ENCODE measurements around the gene SPAG4.
A peak's percentile ranks its signal among the peaks of the same experiment; 100 is the strongest.

The SPAG4 gene, protein sequence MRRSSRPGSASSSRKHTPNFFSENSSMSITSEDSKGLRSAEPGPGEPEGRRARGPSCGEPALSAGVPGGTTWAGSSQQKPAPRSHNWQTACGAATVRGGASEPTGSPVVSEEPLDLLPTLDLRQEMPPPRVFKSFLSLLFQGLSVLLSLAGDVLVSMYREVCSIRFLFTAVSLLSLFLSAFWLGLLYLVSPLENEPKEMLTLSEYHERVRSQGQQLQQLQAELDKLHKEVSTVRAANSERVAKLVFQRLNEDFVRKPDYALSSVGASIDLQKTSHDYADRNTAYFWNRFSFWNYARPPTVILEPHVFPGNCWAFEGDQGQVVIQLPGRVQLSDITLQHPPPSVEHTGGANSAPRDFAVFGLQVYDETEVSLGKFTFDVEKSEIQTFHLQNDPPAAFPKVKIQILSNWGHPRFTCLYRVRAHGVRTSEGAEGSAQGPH

DNA sequence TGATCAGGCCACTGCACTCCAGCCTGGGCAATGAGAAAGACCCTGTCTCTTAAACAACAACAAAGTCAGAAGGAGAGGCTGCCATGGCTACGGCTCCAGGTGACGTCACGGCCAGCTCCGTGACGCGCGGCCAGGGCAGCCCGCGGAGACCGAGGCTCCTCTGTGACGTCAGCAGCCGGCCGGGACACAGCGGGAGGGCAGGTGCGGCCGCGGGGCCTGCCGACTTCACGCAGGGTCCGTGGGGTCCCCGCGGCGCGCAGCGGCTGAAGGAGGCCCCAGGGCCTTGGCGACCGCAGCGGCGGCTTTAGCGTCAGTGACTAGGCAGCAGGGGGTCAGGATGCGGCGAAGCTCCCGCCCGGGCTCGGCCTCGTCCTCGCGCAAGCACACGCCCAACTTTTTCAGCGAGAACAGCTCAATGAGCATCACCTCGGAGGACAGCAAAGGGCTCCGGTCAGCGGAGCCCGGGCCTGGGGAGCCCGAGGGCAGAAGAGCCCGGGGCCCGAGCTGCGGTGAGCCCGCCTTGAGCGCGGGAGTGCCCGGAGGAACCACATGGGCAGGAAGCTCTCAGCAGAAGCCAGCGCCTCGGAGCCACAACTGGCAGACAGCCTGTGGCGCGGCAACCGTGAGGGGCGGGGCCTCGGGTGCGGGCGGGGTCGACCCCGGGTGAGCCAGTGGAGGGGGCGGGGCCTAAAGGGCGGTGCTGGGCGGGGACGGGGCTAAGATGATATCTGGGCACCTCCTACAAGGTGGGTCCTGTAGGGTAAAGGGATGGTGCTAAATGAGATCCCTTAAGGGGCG is at the start of gene SPAG4:
Gene SPAG4 (plus strand): TSS at position 163 of the 798 bp plus-strand sequence. CDS start 175 bp downstream, at position 338.
- DNase-seq: peak; percentile 95 to 98

DNA sequence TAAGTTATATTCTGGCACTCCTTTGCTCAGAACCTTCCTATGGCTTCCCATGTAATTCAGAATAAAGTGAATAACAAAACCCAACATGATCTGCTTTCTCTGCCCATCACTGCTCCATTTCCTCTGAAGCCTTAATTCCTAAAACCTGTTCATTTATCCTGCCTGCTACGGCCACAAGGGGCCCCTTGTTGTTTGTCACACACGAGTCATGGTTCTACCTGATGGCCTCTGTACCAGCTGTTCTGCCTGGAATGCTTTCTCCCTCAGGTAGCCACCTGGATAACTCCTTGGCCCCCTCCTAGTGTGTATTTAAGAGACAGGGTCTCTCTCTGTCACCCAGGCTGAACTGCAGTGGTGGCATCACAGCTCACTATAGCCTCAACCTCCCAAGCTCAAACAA is 47.0 kb upstream of the SPAG4 start:
- peak; percentile 10 for DNase-seq

DNA sequence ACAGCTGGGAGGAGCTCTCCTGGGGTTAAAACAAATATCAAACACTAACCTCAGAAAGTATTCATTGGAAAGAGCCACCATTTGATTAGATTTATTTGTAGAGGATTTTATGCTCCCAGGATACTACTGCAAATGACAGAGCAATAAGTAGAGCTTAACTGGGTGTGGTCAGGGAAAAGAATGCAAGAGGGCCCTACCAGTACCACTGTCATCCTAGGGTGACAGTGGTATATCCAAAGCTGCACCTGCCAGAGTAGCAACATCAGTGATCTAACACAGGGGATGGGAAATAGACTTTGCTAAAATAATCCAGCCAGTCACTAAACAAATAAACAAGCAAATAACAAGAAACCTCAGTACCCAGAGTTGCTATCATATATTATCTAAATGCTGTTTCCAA is 44.1 kb upstream of the SPAG4 start:
- no peak for DNase-seq

DNA sequence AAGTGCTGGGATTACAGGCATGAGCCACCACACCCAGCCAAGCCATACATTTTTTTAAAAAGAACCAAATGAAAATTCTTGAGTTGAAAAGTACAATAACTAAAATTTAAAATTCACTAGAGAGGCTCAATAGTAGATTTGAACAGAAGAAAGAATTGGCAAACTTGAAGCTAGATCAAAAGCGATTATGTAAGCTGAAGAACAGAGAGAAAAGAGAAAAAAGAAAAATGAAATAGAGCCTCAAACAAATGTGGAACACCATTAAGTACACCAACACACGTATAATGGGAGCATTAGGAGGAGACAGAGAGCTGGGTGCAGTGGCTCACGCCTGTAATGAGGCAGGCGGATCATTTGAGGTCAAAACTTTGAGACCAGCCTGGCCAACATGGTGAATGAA is 42.8 kb upstream of the SPAG4 start:
- no peak for DNase-seq

DNA sequence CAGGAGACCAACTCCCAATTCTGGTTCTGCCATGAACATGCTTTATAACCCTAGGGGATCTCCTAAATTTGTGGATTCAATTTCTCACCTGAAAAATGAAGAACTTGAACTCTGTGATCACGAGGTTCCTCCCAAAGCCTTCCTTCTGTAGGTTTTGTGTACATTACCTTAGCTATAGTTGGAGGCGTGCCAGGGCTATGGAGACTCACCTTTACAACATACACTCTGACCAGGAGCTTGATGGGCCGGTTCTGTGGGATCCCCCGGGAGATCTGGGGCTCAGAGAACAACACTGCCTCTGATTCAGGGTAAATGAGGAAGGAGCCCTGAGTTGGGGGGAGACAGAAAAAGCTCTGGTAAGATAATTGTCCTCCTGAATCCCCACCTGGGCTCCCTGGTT is 39.7 kb upstream of the SPAG4 start:
- no peak for DNase-seq

DNA sequence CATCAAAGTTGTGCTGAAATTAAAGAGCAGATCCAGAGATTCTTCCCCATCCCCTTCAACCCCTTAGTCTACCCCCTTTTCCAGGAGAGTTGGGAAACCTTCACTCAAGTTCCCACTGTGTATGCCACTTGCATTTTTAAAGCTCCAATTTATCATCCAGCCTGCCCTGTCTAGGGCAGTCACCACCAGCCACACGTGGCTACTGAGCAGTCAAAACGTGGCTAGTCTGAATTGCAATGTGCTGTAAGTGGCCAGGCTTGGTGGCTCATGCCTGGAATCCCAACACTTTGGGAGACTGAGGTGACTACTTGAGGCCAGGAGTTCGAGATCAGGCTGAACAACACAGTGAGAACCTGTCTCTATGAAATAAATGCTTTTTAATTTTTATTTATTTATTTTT is 38.8 kb upstream of the SPAG4 start:
- no peak for DNase-seq

DNA sequence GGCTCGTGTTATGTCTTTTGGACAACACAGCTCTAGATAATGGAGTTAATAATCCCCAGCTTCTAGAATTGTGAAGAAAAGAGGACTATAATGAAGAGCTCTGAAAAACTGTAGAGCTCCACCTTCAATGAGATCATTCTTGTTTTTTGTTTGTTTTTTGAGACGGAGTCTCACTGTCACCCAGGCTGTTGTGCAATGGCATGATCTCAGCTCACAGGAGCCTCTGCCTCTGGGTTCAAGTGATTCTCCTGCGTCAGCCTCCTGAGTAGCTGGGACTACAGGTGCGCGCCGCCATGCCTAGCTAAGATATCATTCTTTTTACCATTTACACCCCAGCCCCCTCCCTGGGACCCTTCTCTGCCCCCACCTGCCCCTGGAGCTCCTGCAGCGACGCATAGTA is 37.2 kb upstream of the SPAG4 start:
- DNase-seq: no peak

DNA sequence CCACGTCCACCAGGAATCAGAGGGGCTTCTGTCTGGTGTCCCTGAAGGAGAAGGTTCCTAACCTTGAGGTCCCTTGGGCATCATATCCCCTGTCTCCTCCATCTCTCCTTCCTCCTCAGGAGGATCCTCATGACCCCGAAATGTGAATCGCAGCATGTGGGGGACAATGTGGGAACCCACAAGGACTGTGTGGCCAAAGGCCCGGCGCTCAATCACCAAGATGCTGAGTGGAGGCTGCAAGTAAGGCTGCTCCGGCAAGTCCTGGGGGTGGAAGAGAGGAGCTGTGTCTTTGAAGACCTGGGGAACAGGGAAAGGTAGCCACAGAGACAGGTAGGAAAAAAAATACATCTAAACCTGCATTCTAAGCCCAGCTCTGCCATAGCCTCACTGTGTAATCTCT is 36.4 kb upstream of the SPAG4 start:
- DNase-seq: no peak

DNA sequence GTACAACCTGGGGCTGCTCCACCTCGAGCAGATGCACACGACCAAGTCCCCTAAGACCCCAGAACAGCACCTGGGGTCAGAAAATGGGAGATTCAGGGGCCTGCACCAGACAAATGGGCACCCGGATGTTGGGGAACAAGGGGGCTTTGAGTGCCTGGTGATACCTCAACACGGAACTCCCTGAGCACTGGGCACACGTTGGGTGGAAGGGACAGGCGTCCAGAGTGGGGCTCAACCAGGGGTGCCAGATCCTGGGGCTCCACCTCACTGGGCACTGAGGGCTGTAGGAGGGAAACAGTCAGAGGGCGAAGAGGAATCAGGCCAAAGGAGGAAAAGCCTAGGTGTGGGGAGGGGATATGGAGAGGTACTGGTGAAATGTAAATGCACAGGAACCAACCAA is 33.5 kb upstream of the SPAG4 start:
- no peak for DNase-seq

DNA sequence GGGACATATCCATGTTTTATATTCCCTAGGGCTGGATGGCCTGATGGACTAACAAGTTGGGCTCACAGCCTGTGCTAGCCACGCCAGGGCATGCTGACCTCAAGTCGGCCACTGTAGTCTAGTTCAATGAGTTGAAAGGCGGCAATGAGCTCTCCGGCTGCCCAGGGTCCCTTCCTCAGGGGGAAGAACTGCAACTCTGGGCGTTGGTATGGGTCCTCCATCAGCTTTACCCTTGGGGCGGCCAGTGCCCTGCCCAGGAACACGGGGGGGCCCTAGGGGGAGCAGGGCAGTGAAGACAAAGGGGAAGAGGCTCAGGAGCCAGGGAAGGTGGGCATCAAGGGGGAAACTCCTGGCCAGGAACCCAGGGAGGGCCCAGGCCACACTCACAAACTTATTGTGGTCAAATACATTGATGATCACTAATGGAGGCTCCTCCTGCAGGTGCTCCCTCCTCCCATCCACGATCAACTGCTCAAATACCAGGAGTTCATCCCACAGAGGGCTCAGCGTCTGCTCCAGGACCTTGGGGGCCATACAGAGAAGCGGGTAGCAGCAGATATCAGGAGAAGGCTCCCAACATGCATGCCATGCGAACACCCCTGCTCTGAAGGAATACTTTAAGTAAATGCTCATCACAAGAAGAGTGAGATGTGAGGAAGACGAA is 32.8 kb upstream of the SPAG4 start:
- DNase-seq: no peak

DNA sequence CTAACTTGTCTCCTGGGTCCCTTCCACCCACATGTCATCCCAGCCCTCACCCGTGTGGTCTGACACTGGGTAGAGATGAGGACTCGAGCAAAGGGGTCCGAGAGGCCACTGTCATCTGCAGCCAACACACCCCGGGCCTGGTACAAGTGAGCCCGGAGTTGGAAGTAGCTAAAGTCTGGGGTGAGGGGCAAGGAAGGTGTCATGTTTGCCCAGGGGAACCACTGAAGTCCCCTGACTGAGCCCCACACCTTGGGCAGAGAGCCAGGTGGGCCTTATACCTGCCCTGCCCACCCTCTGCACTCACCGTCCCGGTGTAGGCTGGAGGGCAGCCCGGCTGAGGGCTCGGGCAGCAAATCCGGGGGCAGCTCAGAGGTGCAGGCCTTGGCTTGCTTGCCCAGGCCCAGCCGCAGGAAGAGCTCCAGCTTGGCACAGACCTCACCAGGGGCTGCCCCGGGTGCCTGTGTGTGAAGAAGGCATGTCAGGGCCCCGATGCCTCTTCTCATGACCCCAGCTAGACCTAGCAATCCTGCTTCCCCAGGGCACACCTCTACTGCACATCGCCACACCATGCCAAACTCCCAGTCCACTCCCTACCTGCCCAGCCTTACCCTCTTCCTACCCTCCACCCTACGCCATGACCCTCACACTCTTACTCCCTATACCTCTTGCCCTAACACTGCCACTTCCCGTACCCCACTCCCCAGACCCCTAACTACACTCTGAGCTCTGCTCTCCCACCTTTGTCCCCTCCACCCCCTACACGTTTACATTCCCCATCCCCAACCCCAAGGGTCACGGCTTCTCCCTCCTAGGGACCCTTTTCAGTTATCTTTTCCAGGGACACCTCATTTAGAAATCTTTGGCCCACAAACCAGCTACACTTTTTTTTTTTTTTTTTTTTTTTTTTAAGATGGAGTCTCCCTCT is 31.7 kb upstream of the SPAG4 start:
- no peak for DNase-seq

DNA sequence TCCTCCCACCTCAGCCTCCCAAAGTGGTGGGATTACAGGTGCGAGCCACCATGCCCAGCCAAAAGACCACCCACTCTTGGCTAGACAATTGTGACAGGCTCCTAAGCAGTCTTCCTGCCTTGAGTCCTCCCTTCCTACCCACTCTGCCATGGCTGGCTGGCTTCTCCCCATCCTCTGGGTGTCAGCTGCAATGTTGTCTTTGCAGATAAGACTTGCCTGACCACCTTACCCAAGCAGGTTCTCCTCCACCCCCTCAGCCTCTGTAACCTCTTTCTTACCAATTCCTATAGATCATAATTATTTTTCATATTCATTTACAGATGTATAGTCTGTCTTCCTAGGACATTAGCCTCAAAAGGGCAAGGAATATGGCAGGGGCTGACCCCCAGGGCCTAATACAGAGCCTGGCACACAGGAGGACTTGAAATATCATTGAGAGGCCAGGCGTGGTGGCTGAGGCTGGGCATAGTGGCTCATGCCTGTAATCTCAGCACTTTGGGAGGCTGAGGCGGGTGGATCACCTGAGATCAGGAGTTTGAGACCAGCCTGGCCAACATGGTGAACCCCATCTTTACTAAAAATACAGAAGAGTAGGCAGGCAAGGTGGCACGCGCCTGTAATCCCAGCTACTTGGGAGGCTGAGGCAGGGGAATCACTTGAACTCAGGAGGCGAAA is 28.7 kb upstream of the SPAG4 start:
- DNase-seq: no peak

DNA sequence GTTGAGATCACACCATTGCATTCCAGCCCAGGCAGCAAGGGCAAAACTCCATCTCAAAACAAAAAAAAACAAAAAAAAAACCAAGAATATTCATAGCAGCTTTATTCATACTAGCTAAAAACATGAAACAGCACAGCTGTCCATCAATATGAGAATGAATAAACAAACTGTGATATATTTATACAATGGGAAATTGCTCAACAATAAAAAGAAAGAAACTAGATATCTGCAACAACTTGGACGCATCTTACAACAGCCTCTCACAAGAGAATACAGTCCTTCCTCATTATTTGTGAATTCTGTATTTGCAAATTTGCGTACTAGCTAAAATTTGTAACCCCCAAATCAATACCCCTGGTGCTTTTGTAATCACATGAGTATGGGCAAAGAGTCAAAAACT is 28.2 kb upstream of the SPAG4 start:
- no peak for DNase-seq

DNA sequence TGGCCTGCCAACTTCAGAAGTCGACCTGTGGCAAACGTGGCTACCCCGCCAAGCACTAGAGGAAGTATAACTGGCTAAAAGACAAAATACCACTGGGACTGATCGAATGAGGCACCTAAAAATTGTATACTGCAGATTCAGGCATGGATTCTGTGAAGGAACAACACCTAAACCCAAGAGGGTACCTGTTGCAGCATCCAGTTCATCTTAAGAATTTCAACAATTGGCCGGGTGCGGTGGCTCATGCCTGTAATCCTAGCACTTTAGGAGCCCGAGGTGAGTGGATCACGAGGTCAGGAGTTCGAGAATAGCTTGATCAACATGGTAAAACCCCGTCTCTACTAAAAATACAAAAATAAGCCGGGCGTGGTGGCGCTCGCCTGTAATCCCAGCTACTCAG is 27.2 kb upstream of the SPAG4 start:
- DNase-seq: no peak

DNA sequence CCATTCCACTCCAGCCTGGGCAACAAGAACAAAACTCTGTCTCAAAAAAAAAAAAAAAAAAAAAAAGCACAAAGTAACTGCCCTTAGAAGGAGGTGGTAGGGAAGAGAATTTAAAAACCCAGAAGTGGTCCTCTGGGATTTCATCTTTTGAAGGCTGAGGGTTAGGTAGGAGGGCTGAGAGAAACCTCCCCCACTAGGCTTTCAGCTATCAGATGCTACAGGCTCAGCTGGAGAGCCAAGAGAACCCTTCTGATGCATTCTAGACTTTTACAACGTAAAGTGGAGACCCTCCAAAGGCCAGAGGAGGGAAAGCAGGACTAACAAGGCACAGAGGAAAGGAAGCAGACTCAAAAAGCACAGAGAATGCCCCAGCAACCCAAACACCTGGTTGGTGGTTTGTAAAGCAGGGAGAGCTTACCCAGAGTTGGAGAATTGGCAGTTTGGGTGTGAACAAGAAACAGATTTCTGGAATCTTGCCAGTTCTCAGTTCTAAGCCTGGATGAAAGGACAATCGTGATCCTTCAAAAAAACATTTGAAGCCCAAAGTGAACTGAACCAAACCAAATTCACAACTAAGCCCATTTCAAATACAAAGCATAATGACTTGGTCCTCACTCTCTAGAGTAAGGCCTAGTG is 23.2 kb upstream of the SPAG4 start:
- DNase-seq: no peak

DNA sequence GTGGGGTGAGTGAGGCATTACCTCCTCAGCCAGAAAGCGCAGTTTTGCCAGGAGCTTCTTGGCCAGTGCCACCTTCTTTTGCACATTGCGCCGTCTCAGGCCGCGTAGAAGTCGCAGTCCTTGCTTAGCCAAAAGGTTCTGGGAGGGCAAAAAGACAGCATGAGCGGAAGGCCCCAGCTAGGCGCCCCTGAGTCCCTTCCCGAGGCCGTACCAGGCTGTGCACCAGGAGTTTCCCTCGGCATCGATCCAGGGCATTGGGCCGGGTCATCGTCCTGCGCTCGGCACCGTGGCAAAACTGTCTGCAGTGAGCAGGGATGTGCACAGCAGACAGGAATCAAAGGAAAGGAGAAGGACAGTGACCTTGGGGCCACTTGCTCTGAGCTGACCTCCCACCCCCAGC is 20.2 kb upstream of the SPAG4 start:
- no peak for DNase-seq

DNA sequence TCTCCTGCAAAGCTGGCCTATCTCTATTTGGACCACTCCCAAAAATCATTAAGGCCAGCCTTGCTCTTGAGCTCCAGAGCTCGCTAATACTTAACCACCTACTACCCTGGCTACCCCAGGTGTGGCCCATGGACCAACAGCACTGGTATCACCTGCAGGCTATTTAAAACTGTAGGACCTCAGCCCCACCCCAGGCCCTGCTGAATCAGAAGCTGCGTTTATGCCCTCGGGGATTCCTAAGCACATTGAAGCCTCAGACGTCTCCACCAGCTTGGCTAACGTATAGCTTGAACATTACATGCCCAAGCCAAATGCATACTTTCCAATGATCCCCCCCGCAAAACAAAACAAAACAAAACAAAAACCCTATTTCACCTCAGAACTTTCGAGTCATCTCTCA is 19.7 kb upstream of the SPAG4 start:
- DNase-seq: no peak

DNA sequence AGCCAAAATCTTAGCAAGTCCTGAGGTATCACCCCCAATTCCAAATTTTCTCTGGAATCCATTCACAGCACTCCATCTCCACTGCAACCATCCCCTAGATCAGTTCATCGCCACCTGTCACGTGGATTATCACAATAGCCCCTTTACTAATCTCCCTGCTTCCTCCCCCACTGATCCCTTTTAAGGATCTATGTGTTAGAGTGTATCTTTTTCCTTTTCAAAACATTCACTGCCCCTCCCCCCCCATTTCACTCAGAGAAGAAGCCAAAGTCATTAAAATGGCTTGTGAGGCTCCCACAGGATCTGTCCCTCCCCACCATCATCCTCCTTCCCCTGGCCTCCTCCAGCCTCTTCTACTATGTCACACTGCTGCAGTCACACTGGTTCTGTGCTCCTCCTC is 18.4 kb upstream of the SPAG4 start:
- no peak for DNase-seq

DNA sequence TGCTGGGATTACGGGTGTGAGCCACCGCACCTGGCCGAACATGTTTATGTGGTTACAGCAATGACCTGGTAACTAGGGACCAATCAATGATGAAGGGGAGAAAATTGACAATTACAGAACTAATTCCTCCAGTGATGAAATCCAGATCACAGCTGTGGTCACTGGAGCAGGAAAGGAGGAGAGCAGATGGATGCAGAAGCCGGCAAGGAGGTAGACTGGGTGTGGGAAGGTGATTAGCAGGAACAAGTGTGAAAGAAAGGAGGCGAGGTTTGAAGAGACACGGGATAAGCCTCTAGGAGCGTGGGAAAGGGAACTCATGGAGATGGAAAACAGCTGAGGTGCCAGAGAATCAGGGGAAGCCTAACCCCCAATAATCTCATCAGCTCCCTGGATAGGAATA is 17.2 kb upstream of the SPAG4 start:
- no peak for DNase-seq

DNA sequence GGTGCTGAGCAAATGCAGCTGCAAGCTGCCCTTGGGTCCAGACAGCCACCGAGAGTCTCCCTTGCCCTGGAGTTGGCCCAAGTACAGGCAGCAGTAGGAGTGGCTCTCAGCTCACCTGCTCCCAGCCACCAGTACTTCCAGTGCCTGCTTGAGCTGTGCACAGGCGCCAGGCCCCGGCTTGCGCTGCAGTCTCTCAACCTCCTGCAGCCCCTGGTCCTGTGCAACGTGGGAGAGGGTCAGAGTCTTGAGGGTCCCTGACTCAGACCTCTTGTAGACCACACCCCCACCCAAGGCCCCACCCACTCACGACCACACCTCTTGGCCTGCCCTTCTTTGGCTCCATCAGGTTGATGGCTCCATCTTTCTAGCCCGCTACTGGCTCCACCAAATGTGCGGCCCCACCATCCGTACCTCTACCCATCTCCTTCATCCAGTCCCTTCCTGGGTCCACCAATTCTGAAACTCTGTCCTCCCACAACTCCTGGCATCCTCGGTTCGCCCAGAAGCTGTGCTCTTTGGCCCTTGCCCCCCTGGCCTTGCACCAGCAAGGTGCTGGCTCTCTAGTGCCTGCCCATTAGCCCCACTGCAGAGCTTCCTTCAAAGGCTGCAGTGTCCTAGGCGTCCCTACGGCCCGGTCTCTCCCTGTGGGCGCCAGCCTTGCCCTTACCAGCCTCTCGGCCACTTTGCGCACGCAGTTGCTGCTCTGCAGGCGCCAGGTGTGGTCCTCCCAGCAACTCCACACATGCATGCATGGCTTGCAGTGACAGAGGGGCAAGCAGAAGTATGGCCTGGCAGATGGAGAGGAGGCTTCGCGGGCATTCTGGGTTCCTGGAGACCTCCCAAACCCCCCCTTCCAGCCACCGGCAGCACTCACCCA is 16.5 kb upstream of the SPAG4 start:
- no peak for DNase-seq

DNA sequence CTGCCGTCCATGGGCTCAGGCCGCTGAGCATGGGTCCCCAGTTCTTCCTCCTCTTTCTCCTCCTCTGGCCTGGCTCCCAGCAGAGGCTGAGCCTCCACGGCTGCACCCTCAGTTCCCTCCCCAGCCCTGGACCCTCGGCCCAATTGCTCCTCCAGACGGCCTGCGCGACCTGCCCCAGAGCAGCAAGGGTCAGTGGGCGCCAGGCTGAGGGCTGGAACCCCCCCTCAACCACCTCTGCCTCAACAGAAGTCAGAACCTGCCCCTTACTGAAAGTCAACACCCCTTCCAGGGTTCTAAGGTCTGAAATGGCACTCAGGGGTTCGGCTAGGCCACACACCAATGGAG is 15.9 kb upstream of the SPAG4 start:
- no peak for DNase-seq
